Stomach (tissue), 4 donors: ENCODE measurements around the gene TRIM52.

Source experiments
- CTCF ChIP-seq, 7 experiments: fragments of 450-650 bp in 4 of 7; fragments of 200-600 bp in 3 of 7; sonication (generic) in 3 of 7; IDR thresholded peaks; one replicate each; pipeline ENCODE4 v1.5.1; 2016 to 2019; ENCODE audit warnings: antibody characterized with exemption in 7 of 7, control low read depth in 2 of 7, mild to moderate bottlenecking in 1 of 7
- EP300 ChIP-seq: sonication (generic); formaldehyde crosslinking; IDR thresholded peaks from one replicate; pipeline ENCODE4 v1.6.1; 2017; ENCODE audit warnings: antibody characterized with exemption
- POLR2A ChIP-seq, 4 donors: fragments of 450-650 bp; IDR thresholded peaks; one replicate each; pipeline ENCODE4 v1.6.1; 2016; ENCODE audit warnings: antibody characterized with exemption in 4 of 4, control low read depth in 2 of 4, mild to moderate bottlenecking in 1 of 4, moderate library complexity in 1 of 4
- POLR2AphosphoS5 ChIP-seq, 3 donors: sonication (generic); formaldehyde crosslinking; IDR thresholded peaks; one replicate each; pipeline ENCODE4 v1.6.1; 2016; ENCODE audit warnings: antibody characterized with exemption in 3 of 3

DNA sequence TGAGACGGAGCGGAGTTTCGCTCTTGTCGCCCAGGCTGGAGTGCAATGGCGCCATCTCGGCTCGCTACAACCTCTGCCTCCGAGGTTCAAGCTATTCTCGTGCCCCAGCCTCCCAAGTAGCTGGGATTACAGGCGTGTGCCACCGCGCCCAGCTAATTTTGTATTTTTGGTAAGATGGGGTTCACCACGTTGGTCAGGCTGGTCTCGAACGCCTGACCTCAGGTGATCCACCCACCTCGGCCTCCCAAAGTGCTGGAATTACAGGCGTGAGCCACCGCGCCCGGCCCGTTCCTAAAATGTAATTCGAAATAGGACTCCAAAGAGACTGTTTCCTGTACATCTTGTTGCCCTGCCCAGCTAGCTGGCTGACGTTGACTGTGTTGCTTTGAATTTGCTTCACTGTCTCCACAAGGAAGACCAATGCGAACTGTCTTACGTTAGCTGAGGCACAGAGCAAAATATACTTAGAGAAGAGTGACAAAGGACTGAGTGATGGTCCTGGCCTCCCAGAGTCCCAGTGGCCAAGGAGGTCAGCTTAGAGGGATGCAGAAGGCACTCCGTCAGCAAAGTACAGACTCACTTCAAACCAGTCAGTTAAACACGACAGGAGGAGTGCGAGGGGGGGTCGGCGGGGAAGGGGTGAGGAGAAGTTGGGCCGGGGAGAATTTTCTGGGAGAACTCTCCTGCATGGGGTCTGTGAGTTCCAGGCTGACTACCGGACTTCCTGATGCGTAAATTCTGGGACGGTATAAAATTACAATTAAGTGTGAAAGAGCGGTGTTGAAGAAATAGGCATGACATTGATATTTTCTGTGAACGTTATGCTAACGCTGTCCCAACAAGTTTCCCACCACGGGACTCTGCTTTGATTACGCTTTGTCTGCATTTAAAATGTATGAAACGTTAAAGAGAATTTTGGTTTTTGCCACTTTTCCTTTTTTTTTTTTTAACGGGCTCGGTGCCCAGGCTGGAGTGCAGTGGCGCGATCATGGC lies 44.6 kb downstream of the TRIM52 start:
- no peak for TF ChIP-seq POLR2A (IDR thresholded peaks at IDR 0.05)
- no peak for TF ChIP-seq CTCF (IDR thresholded peaks at IDR 0.05)
- no peak for TF ChIP-seq POLR2AphosphoS5 (IDR thresholded peaks at IDR 0.05)
- no peak for TF ChIP-seq EP300
